GM12875 (cell line): Measurements from ENCODE around the gene ELF5.

Source experiments
- H3K4me3 ChIP-seq: one replicate; pipeline ENCODE4 v1.5.1; 2011; ENCODE audit warnings: low read depth, low read length, control low read depth
- TF ChIP-seq, protein P1 (sequence below): IDR thresholded peaks from 2 replicates; pipeline ENCODE4 v1.5.1; 2011; ENCODE audit warnings: low read depth, mild to moderate bottlenecking, control low read depth, inconsistent platforms, low read length, moderate library complexity, borderline replicate concordance; ENCODE audit not compliant: insufficient read depth

The ELF5 gene

DNA sequence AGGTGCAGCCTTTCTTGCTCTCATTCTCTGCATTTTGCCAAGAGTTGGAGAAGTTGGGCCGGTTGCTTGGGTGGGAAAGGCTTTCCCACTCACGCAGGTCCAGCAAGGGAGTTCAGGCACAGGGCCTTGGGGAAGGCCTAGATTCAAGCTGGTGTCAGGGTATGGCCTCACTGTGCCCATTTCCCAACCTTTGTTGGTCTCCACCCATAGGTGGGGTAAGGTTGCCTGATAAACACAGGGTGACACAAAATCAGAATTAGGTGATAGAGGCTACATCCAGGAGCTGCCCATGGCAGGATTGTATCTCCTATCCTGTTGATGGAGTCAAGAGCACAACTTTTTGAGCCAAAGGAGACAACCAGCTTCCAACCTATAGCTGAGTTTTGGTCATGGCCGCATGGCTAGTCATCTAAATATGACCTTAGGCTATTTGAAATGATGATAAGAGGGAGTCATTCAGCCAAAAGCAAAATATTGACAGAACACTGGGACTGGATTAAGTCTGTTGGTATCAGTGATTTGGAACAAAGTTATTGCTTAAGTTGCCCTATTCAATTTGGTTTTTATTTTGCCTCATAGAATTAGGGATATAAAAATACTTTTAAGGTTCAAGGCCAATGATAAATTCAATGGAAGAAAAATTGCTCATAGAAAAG lies 54.0 kb downstream of the ELF5 start:
- TF ChIP-seq, protein P1, sequence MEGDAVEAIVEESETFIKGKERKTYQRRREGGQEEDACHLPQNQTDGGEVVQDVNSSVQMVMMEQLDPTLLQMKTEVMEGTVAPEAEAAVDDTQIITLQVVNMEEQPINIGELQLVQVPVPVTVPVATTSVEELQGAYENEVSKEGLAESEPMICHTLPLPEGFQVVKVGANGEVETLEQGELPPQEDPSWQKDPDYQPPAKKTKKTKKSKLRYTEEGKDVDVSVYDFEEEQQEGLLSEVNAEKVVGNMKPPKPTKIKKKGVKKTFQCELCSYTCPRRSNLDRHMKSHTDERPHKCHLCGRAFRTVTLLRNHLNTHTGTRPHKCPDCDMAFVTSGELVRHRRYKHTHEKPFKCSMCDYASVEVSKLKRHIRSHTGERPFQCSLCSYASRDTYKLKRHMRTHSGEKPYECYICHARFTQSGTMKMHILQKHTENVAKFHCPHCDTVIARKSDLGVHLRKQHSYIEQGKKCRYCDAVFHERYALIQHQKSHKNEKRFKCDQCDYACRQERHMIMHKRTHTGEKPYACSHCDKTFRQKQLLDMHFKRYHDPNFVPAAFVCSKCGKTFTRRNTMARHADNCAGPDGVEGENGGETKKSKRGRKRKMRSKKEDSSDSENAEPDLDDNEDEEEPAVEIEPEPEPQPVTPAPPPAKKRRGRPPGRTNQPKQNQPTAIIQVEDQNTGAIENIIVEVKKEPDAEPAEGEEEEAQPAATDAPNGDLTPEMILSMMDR = no peak
- H3K4me3 ChIP-seq = no peak overlapping the region

DNA sequence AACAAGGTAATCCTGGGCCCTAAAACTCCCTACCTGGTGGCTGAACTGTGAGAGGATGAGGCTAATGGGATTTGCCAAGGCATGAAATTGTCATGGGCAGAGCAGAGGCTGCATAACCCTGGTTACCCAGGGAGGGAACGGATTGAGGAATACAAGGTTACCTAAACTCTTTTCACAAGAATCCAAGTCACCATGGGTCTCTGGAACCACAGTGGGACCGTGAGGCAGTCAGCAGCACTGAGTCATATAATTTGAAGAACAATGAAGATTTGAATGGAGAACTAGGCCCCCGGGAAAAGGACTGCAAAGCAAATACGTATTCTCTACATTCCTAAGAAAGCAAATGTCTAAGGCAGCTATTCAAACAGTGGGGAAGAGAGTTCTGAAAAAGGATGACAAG lies 55.1 kb downstream of the ELF5 start:
- no peak overlapping the region for H3K4me3 ChIP-seq
- TF ChIP-seq, protein P1 = no peak

DNA sequence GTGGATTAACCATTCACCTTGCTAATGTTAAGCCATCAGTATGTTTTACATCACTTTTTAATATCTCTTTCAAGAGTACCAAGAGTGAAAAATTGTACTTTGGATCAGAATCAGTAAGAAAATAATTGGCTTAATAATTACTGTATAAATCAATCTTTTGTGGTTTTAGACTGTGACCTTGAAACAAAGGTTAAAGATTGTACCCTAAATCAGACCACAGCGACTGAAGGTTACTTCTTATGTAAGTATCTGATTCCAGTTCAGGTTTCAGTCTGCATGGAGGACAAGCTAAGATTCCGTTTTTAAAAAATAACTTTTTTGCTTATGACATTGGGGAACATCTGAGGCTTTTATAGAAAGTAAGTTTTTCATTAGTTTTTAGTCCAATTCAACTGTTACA lies 56.0 kb downstream of the ELF5 start:
- TF ChIP-seq, protein P1 = no peak
- no peak overlapping the region for H3K4me3 ChIP-seq

DNA sequence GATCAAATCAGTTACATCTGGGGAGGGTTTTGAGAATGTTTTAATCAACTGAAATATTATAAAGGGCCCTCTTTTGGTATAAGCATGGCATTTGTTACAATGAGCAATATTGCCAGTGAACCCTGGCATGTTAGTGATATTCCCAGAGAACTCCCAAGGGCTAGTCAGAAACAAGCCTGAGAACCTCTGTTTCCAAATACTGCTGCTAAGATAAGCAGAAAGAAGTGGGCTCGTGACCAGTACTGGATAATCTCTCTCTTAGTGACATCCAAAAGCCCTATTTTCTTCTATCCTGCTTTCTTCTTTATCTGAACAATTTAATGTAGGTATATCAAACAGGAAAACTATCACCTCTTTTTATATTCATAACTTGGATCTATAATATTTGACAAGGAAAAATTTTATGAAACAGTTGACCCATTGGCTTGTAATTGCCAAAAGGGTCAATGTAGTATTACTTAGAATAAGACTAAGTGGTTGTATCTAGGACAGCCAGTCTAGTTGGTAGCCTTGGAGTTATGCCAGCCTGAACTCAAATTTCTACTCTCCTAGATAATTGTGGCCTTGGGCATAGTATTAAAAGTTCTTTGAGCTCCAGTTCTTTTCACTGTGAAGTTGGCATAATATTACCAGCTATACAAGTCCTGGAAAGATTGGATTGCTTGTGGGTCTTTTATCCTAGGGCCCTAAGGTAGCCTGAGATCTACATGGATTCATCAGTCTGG lies 59.1 kb downstream of the ELF5 start:
- TF ChIP-seq, protein P1 = no peak
- H3K4me3 ChIP-seq = no peak overlapping the region

DNA sequence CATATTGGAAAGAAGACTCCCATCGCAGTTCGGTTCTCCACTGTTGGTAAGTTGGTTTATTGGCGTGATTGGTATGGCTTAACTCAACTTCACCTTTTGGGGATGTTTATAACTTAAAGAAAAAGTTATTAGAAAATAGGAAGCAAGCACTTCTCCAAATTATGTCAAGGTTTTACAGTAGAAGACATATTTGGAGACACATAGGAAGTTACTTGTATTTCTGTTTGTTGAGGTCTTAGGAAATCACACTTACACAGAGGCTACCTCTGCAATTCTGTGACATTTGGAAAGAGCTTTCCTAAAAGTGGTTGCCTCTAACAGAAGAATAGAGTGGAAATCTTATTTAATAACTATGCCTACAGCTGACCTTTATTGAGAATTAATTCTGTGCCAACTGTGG lies 62.5 kb downstream of the ELF5 start:
- no peak overlapping the region for H3K4me3 ChIP-seq
- TF ChIP-seq, protein P1 = no peak

DNA sequence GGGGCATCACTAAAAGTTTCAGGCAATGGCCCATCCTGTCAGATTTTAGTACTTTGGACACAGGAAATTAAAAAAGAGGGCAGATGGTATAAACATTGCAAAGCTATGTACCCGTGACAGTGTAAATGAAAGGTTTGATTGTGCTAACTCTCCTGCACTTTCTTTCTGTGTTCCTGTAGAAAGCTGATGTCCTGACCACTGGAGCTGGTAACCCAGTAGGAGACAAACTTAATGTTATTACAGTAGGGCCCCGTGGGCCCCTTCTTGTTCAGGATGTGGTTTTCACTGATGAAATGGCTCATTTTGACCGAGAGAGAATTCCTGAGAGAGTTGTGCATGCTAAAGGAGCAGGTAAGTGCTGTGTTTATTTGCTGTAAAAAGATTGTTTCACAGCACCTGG lies 64.6 kb downstream of the ELF5 start:
- H3K4me3 ChIP-seq = no peak overlapping the region
- TF ChIP-seq, protein P1 = no peak
